AG04449 (cell line): ENCODE data around the gene PPFIA1.

Source experiments
- CTCF ChIA-PET: fragments of 350-600 bp; formaldehyde crosslinking; extraction: SDS; loops from one replicate; lab custom pipeline; 2021; ENCODE audit warnings: antibody characterized with exemption; lab: Yijun Ruan, JAX
- POLR2A ChIA-PET: fragments of 400-600, 350-600 bp; formaldehyde crosslinking; extraction: SDS; loops from one replicate; lab custom pipeline; 2020; ENCODE audit warnings: antibody characterized with exemption, inconsistent platforms; lab: Yijun Ruan, JAX
- DNase-seq: peaks from one replicate; pipeline ENCODE4 v3.0.0-alpha.2; 2010; ENCODE audit warnings: low read depth, low spot score
- H3K4me3 ChIP-seq: 2 replicates; pipeline ENCODE4 v1.5.1; 2011; ENCODE audit warnings: low read depth, mild to moderate bottlenecking, control low read depth, low read length
- TF ChIP-seq, protein P1 (sequence below): IDR thresholded peaks from one replicate; pipeline ENCODE4 v1.5.1; 2011; ENCODE audit warnings: mild to moderate bottlenecking, moderate library complexity, low read length, control low read depth, inconsistent platforms; ENCODE audit not compliant: insufficient read depth; ENCODE audit errors: missing control alignments

PPFIA1 gene

DNA sequence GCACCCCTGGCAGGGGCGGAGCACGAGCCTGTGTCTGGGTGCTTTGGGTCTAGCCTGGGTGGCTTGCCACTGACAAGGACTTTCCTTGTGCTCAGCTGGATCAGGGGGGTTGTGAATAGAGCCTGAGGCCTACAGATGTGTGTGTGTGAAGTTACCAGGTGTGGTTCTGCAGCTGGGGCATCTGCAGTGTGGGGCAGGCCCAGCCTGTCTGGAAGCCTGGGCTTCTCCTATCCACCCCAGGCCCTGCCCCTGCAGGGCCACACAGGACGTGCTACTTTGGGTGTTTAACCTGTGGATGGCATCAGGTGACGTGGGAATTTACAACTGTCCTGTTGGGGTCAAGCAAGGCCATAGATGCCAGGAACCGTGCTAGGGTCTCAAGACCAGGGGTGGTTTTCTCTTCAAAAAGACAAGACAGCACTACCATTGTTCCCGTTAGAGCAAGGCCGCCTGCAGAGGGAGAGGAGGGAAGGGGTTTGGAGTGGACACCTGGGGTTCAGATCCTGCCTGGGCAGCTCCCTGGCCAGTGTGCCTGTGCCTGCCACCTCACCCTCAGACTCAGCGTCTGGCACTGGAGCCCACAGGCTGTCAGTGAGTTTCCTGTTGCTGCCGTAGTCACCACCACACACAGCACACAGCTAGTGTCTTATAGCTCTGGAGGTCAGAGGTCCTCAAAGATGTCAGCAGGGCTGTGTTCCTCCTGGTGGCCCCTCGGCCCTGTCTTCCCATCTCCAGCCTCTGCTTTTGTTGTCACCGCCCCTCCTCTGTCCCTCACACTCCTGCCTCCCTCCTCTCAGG is 159.4 kb downstream of the PPFIA1 start:
- no peak for DNase-seq
- ChIA-PET CTCF (no interaction called here), POLR2A (no interaction called here)
- H3K4me3 ChIP-seq, result no peak overlapping the region
- TF ChIP-seq, protein P1, sequence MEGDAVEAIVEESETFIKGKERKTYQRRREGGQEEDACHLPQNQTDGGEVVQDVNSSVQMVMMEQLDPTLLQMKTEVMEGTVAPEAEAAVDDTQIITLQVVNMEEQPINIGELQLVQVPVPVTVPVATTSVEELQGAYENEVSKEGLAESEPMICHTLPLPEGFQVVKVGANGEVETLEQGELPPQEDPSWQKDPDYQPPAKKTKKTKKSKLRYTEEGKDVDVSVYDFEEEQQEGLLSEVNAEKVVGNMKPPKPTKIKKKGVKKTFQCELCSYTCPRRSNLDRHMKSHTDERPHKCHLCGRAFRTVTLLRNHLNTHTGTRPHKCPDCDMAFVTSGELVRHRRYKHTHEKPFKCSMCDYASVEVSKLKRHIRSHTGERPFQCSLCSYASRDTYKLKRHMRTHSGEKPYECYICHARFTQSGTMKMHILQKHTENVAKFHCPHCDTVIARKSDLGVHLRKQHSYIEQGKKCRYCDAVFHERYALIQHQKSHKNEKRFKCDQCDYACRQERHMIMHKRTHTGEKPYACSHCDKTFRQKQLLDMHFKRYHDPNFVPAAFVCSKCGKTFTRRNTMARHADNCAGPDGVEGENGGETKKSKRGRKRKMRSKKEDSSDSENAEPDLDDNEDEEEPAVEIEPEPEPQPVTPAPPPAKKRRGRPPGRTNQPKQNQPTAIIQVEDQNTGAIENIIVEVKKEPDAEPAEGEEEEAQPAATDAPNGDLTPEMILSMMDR, result no peak

DNA sequence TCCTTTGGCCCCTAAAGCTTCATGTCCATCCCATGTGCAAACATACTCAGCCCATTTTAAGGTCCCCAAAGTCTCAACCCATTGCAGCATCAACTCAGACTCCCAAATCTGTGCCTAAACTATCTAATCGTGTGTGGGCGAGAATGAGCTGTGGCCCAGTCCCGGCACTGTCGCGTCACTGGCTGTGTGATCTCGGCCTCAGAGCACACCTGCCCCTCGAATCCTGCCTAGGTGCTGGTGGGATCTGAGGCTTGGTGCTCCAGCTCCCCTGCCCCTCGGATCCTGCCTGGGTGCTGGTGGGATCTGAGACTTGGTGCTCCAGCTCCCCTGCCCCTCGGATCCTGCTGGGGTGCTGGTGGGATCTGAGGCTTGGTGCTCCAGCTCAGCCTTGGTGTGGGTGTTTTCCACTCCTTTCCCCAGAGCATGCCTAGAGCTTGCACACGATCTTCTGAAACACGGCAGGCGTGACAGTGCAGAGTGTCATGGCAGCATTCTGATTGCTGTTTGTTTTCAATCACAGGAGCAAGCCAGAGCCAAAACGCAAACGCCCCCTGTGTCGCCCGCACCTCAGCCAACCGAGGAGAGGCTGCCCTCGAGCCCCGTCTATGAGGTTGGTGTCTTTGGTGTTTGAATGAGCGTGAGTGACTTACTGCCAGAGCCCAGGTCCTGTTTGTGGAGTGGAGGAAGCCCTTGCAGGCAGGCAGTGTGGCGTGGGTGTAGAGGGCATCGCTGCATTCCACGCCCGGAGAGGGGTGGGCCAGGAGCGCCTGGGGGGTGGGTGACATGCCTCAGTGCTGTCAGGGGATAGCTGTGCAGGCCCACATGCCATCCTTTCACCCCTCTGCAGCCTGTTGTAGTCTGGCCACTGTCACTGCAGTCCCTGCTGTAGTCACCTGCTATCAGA is 160.4 kb downstream of the PPFIA1 start:
- H3K4me3 ChIP-seq, result no peak overlapping the region
- no peak for DNase-seq
- CTCF ChIA-PET, result no interaction called here
- TF ChIP-seq, protein P1, result no peak
- POLR2A ChIA-PET, result no interaction called here

DNA sequence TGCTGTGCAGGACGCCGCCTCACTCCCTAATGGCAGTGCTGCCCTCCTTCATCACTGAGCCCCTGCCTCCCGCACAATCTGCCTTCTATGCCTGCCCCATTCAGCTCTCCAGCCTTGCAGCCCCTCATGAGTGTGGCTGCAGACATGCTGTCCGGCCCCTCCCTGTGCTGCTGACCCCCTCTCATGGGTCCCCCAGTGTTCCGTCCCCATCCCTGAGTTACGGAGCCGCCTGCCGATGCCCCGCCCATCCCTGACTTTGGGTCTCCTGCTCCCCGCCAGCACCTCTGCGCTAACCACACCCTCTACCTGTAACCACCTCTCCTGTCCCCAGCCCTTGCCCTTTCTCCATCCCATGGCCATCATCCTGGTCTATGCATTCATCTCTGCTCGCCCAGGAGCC is 161.1 kb downstream of the PPFIA1 start:
- CTCF ChIA-PET, result no interaction called here
- TF ChIP-seq, protein P1, result no peak
- no peak for DNase-seq
- H3K4me3 ChIP-seq, result no peak overlapping the region
- POLR2A ChIA-PET, result no interaction called here

DNA sequence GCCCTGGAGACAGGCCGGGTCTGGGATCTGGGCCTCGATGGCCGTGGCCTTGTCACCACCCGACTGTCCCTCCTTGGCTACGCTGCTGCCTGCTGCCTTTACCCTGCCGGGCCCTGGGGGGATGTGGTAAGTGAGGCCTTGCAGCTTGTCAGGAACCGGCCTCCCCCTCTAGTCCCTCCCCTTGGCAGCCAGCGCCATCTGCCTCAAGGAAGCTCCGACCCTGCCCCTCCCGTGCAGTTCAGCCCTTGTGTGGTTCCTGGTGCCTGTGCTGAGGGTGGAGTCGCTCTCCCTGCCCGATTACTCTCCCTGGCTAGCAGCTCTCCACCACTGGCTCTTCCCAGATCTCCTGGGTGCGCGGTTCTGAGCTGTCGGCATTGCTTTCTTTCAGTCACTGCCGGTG is 161.6 kb downstream of the PPFIA1 start:
- TF ChIP-seq, protein P1, result no peak
- CTCF ChIA-PET, result interaction anchor here (1.1 kb wide), 1 partner anchor 12 kb away, joined by 3 read pairs; no protein-coding TSS in a partner anchor
- DNase-seq, result no peak
- H3K4me3 ChIP-seq, result no peak overlapping the region
- POLR2A ChIA-PET, result no interaction called here

DNA sequence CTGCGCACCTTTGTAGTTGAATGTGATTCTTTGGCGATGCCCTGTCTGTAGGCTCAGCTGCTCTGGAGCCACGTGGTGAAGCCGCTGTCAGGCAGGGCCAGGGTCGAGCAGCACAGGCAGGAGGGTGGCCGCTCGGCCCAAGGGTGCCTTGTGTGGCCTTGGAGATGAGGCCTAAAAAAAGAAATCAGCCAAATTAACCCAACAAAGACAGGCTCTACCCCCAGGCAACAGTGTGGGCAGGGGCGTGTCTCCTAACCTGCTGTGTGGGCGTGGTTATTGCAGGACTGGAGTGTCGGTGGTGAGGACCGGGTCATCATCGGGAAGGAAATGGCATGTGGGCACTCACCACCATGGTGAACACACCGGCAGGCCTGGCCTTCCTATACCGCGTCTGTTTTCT is 162.1 kb downstream of the PPFIA1 start:
- ChIA-PET CTCF (interaction anchor here (1.1 kb wide), 1 partner anchor 13 kb away, joined by 3 read pairs; no protein-coding TSS in a partner anchor), POLR2A (no interaction called here)
- no peak overlapping the region for H3K4me3 ChIP-seq
- TF ChIP-seq, protein P1, result no peak
- no peak for DNase-seq

DNA sequence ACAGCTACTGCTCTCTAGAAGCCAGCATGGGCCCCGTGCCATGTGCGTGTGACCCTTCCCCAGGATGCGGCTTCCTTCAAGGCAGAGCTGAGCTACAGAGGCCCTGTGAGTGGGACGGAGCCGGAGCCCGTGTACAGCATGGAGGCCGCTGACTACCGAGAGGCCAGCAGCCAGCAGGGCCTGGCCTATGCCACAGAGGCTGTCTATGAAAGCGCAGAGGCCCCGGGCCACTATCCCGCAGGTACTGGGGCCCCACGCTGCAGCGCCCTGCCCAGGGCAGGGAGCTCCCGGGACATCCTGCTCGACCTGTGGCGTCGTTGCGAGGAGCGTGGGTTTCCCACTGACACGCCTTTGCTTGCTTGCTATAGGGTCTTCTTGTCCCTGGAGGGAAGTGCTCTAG is 162.5 kb downstream of the PPFIA1 start:
- DNase-seq, result no peak
- no peak overlapping the region for H3K4me3 ChIP-seq
- CTCF ChIA-PET, result interaction anchor here (1.1 kb wide), 1 partner anchor 13 kb away, joined by 3 read pairs; no protein-coding TSS in a partner anchor
- TF ChIP-seq, protein P1, result no peak
- POLR2A ChIA-PET, result no interaction called here
